Activated CD8-positive, alpha-beta T cell treated with anti-CD3 and anti-CD28 coated beads, Interleukin-2, amount 10 ng/mL, durations not matched to agents 7 days and 5 days (primary cell): Measurements from ENCODE around the gene NPIPA5. TPM values are rescaled to one million over a fixed set of nuclear protein-coding genes. Genes with fewer than 3 reads are reported as not detected.
"Not testable (repeated sequence)": the region's sequence is repeated elsewhere in the genome, so short reads cannot be mapped to it uniquely, and the experiment has no call there.

Source experiments
- ATAC-seq: fragments of 150-1000 bp; cut with Tn5 transposase; one replicate; pipeline ENCODE4 v1.10.0; 2021; ENCODE audit warnings: moderate library complexity
- CTCF ChIA-PET: fragments of 350-600 bp; sonication (Branson Sonifier 250); formaldehyde crosslinking; loops from one replicate; lab custom pipeline; 2021; ENCODE audit warnings: antibody characterized with exemption; lab: Charles Lee
- POLR2A ChIA-PET: fragments of 350-600 bp; sonication (Branson Sonifier 250); formaldehyde crosslinking; loops from one replicate; lab custom pipeline; 2021; ENCODE audit warnings: antibody characterized with exemption; lab: Charles Lee
- DNase-seq: peaks from one replicate; pipeline ENCODE4 v3.0.0-alpha.2; 2020
- H3K27ac Mint-ChIP-seq: one replicate; pipeline ENCODE4 v1.8.0; 2021; ENCODE audit warnings: mild to moderate bottlenecking, mixed read lengths
- H3K27me3 Mint-ChIP-seq: one replicate; pipeline ENCODE4 v1.8.0; 2021; ENCODE audit warnings: low read depth, mixed read lengths
- H3K36me3 Mint-ChIP-seq: one replicate; pipeline ENCODE4 v1.8.0; 2021; ENCODE audit warnings: low read depth, mixed read lengths
- H3K4me1 Mint-ChIP-seq: one replicate; pipeline ENCODE4 v1.8.0; 2021; ENCODE audit warnings: low read depth, mixed read lengths
- H3K4me3 Mint-ChIP-seq: one replicate; pipeline ENCODE4 v1.8.0; 2021; ENCODE audit warnings: mild to moderate bottlenecking, mixed read lengths
- H3K9me3 Mint-ChIP-seq: one replicate; pipeline ENCODE4 v1.8.0; 2022; ENCODE audit warnings: mixed read lengths; ENCODE audit not compliant: insufficient read depth
- total RNA-seq, 2 experiments: library from RNA; stranded (reverse); gene quantifications; one replicate each; pipeline ENCODE4 v1.2.3, GENCODE V29; 2021

Gene NPIPA5
- total RNA-seq, 2 experiments from 2014 or later: 1.3 to 4.7 TPM

GRCh38 chr16:15388060-15388459, 10.0 kb upstream of the NPIPA5 start:
- H3K4me3 Mint-ChIP-seq, H3K4me1 Mint-ChIP-seq, POLR2A ChIA-PET, H3K27ac Mint-ChIP-seq, DNase-seq, ATAC-seq, H3K36me3 Mint-ChIP-seq, H3K27me3 Mint-ChIP-seq, H3K9me3 Mint-ChIP-seq, CTCF ChIA-PET: not testable (repeated sequence)

GRCh38 chr16:15382810-15383209, 4.7 kb upstream of the NPIPA5 start:
- CTCF ChIA-PET, DNase-seq, H3K4me3 Mint-ChIP-seq, H3K9me3 Mint-ChIP-seq, H3K36me3 Mint-ChIP-seq, H3K27me3 Mint-ChIP-seq, ATAC-seq, POLR2A ChIA-PET, H3K4me1 Mint-ChIP-seq, H3K27ac Mint-ChIP-seq: not testable (repeated sequence)

DNA sequence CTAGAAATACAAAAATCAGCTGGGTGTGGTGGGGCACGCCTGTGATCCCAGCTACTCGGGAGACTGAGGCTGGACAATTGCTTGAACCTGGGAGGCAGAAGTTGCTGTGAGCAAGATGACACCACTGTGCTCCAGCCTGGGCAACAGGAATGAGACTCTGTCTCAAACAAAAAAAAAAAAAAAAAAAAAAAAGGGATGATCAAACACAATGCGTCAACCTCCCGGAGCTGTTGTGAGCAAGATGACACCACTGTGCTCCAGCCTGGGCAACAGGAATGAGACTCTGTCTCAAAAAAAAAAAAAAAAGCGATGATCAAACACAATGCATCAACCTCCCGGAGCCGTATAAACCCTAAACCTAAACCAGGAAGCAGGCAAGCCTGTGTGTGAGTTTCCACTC, 20.6 kb downstream of the NPIPA5 start:
- H3K4me1 Mint-ChIP-seq, H3K36me3 Mint-ChIP-seq, H3K4me3 Mint-ChIP-seq, H3K27me3 Mint-ChIP-seq, H3K27ac Mint-ChIP-seq, DNase-seq, CTCF ChIA-PET, H3K9me3 Mint-ChIP-seq, ATAC-seq, POLR2A ChIA-PET: not testable (repeated sequence)

DNA sequence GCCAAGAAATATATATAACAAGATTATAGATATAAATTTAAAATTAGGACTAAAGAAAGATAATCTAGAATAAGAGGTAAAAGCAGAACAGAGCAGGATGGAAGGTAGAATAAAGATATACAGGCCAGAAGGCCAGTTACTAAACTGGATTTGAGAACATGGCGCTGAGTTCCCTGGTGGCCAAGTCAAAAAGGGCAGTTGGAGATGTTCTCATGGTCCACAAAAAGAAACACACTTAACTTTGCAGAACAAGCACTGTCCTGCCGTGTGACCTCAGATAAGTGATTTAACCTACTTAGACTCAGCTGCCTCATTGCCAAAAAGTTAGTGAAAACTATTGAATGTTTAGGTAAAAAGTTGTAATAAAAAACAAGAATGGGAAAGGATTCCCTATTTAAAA, 23.2 kb downstream of the NPIPA5 start:
- H3K27me3 Mint-ChIP-seq, ATAC-seq, CTCF ChIA-PET, H3K4me3 Mint-ChIP-seq, H3K27ac Mint-ChIP-seq, POLR2A ChIA-PET, H3K9me3 Mint-ChIP-seq, H3K36me3 Mint-ChIP-seq, DNase-seq, H3K4me1 Mint-ChIP-seq: not testable (repeated sequence)

DNA sequence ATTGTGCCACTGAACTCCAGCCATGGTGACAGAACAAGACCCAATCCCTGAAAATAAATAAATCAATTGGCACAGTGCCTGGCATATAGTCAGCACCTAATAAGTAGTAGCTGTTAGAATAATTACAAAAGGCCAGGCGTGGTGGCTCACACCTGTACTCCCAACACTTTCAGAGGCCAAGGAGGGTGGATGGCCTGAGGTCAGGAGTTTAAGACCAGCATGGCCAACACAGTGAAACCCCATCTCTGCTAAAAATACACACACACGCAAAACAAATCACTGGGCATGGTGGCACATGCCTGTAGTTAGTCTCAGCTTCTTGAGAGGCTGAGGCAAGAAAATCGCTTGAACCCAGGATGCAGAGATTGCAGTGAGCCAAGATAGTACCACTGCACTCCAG, 25.2 kb downstream of the NPIPA5 start:
- H3K9me3 Mint-ChIP-seq, POLR2A ChIA-PET, CTCF ChIA-PET, H3K27ac Mint-ChIP-seq, H3K4me1 Mint-ChIP-seq, H3K4me3 Mint-ChIP-seq, H3K27me3 Mint-ChIP-seq, DNase-seq, ATAC-seq, H3K36me3 Mint-ChIP-seq: not testable (repeated sequence)

DNA sequence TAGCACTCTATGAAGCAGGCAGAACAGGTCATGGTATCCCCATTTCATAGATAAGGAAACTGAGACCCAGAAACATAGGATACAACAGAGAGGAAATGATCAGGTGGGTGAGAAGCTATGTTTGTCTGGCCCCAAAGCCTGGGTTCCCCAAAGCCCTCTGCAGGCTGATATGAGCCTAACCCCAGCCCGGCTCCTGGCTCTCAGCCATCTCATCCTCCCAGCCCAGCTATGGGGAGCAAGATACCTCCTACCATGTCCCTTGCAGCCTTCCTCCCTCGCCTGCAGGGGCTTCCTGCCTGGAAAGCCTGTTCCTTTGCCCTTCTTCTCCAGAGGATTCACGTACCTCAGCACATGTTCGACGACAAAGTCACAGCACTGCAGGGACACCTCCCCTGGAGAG, 26.3 kb downstream of the NPIPA5 start:
- ATAC-seq, POLR2A ChIA-PET, H3K36me3 Mint-ChIP-seq, DNase-seq, H3K27me3 Mint-ChIP-seq, H3K4me3 Mint-ChIP-seq, CTCF ChIA-PET, H3K27ac Mint-ChIP-seq, H3K9me3 Mint-ChIP-seq, H3K4me1 Mint-ChIP-seq: not testable (repeated sequence)

DNA sequence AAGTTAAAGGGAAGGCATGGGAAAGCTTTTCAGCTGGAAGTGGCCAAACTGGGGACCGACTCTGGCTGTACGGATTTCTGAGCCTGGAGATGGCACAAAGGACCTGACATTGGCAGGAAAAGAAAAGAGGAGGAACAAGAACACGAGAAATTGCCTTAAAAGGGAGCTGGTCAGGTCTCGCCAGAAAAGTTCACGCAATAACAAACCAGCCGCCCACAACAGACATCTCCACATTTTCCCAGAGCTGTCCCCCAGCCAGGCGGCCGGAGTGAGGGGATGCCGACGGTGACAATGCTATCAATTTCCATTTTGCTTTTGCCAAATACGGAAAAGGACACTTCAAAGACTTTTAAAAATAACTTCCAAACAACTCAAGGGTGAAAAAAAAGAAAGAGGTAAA, 26.8 kb downstream of the NPIPA5 start:
- H3K27me3 Mint-ChIP-seq, CTCF ChIA-PET, H3K9me3 Mint-ChIP-seq, POLR2A ChIA-PET, H3K4me3 Mint-ChIP-seq, H3K36me3 Mint-ChIP-seq, ATAC-seq, DNase-seq, H3K27ac Mint-ChIP-seq, H3K4me1 Mint-ChIP-seq: not testable (repeated sequence)

DNA sequence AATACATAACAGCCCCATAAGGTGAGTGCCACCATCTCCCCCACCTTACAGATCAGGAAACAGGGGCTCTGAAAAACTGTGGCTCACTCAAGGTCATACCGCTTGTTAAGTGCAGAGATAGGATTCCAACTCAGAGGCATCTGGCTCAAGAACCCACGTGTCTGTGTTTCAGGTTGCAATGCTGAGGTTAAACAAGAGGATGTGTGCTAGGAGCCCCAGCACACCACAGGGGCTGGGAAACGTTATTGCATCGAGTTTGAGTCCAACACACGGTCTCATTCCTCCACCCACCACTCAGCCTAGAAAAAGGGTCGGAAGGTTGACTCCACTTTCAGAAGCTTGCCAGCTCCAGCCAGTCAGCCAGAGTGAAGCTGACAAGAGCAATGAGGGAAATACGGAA, 29.4 kb downstream of the NPIPA5 start:
- DNase-seq, H3K36me3 Mint-ChIP-seq, H3K9me3 Mint-ChIP-seq, H3K4me3 Mint-ChIP-seq, CTCF ChIA-PET, POLR2A ChIA-PET, ATAC-seq, H3K27ac Mint-ChIP-seq, H3K27me3 Mint-ChIP-seq, H3K4me1 Mint-ChIP-seq: not testable (repeated sequence)

DNA sequence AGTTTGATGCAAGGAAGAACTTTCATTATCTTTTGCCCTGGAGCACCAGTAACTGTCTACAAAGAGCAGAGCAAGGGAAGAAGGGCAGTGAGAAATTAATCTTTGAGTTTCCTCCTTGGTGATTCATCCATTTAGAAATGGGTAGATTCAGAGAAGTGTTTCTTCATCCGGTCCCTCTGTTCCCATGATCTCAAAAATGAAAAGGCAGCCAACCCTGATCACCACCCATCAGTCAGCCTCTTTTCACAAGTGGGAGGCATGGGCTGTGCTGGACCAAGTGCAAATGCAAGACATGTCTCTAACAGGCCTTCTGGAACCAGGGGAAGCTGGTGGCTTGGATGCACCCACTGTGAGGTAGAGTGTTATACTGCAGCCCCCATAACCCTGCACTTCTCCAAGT, 35.8 kb downstream of the NPIPA5 start:
- H3K36me3 Mint-ChIP-seq, ATAC-seq, DNase-seq, POLR2A ChIA-PET, H3K27ac Mint-ChIP-seq, H3K4me3 Mint-ChIP-seq, CTCF ChIA-PET, H3K4me1 Mint-ChIP-seq, H3K27me3 Mint-ChIP-seq, H3K9me3 Mint-ChIP-seq: not testable (repeated sequence)

DNA sequence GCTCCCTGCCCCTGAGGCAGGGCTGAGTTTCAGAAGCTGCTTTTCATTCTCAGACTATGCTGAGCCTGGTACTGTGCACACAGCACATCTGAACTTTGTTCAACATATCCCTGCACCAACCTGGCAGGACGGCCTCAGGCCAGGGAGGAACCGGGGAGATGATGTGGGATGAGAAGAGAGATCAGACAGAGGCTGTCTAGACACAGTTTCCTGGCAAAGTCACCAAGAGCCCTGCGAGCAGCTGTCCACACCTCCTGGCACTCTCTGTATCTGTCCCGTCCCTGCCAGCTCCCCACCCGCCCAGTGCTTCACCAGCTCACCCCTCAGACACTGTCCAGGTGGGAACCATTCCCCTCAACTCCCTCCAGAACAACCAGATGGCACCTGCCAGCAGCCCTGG, 39.1 kb downstream of the NPIPA5 start:
- H3K9me3 Mint-ChIP-seq, DNase-seq, H3K4me3 Mint-ChIP-seq, ATAC-seq, H3K27ac Mint-ChIP-seq, H3K36me3 Mint-ChIP-seq, POLR2A ChIA-PET, H3K4me1 Mint-ChIP-seq, CTCF ChIA-PET, H3K27me3 Mint-ChIP-seq: not testable (repeated sequence)

DNA sequence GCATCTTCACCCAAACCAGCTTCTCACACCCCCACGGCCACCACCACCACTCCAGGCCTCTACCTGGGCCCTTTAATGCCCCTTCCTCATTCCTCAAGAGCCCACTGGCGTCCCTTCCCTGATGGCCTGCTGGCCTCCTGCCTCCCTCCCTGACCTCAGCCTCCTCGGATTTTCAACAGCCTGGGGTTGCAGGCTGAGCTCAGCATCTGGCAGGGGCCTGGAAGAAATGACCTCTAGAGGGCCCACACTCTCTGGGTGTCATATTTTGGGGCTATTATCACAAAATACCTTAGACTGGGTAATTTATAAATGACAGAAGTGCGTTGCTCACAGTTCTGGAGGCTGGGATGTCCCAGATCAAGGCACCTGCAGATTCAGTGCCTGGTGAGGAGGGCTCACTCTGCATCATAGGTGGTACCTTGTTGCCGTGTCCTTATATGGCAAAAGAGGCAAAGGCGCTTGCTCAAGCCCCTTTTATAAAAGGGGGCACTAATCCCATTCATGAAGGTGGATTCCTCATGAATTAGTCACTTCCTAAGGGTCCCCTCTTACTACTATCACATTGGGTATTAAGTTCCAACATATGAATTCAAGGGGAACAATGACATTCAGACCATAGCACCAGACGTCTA, 40.0 kb downstream of the NPIPA5 start:
- CTCF ChIA-PET, H3K27ac Mint-ChIP-seq, H3K9me3 Mint-ChIP-seq, H3K36me3 Mint-ChIP-seq, POLR2A ChIA-PET, DNase-seq, H3K4me1 Mint-ChIP-seq, H3K27me3 Mint-ChIP-seq, H3K4me3 Mint-ChIP-seq, ATAC-seq: not testable (repeated sequence)

DNA sequence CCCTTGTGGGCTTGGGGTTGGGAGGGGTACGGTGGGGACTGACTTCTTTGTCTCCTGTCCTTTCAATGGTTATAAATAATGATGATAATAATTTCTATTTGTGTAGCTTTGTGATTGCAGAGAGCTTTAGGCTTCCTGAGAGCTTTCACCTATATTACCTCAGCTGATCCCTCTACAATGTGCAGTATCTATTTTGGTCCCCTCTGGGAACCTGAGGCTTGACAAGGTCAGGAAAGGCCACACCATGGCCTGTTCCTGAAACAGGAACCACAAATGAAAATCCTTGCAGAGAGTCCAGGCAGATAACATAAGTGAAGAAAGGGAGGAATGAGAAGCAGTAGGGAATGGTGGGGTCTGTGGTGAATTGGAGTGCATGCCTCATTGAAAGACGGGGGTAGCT, 42.5 kb downstream of the NPIPA5 start:
- H3K4me3 Mint-ChIP-seq, H3K27me3 Mint-ChIP-seq, POLR2A ChIA-PET, H3K4me1 Mint-ChIP-seq, H3K27ac Mint-ChIP-seq, ATAC-seq, DNase-seq, H3K9me3 Mint-ChIP-seq, H3K36me3 Mint-ChIP-seq, CTCF ChIA-PET: not testable (repeated sequence)

GRCh38 chr16:15333969-15334368, 44.1 kb downstream of the NPIPA5 start:
- H3K27ac Mint-ChIP-seq, DNase-seq, H3K36me3 Mint-ChIP-seq, H3K4me3 Mint-ChIP-seq, POLR2A ChIA-PET, H3K4me1 Mint-ChIP-seq, CTCF ChIA-PET, H3K27me3 Mint-ChIP-seq, H3K9me3 Mint-ChIP-seq, ATAC-seq: not testable (repeated sequence)
